HG02981 (cell line): ENCODE results near the gene COPG2.

Source experiments
- ATAC-seq: cut with Tn5 transposase; IDR thresholded peaks from one replicate; pipeline ENCODE4 v1.9.1; 2021; ENCODE audit warnings: mild to moderate bottlenecking, moderate library complexity; ENCODE audit not compliant: unreplicated experiment

COPG2 gene

DNA sequence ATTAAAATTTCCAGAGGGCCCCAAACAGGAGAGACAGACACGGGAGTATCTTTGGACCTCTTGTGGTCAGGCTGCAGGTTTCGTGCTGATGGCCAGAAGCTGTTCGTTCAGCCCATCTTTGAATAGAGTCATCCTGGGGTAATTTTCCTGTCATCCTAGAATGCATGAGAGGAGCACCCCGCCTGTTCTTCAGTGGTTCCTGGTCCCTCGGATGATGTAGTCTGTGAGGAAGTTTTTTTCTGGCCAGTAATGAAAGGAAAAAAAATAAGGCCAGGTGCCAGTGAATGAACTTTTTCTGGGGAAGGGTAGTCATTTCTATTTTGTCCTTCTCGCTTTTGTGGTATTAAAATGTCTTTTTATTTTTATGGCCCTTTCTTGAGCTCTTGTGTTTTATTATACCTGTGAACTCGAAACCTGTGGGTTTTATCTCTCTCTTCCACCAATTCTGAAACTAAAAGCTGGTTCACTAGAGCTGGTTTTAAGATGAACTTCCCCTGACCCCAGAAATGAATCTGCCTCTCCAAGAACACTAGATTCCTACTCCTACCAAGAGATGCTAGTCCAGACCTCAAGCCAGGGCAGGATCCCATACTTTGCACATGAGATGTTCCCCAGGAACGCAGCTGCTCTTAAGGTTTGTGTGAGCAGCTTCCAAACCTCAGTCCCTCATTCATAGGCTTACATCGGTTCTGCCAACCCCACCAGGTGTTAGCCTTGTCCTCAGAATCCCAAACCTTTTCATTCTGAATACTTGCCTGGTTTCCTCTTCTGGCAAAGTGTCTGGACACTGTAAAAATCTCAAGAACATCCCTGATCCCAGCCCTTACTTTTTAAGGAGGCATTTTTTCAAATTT is 192.0 kb downstream of the COPG2 start:
- peak; percentile 83 for ATAC-seq

DNA sequence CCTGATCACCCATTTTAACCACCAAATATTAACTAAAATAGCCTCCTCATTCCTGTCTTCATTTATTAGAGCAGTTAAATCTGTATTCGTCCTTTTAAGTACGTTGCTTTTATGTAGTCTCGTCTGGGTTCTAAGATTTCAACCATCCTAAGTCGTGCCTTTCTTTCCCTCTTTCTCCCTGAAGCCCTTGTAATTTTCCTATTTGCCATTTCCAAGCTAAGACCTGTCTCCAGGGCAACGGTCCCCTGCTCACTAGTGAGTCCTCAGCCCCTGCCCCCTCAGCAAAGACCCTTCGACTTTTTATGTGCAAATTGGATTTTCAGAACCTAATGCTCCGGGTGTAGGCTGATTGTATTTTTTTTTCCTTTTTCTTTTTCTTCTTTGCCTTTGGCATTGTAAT is 192.8 kb downstream of the COPG2 start:
- ATAC-seq, result no peak

DNA sequence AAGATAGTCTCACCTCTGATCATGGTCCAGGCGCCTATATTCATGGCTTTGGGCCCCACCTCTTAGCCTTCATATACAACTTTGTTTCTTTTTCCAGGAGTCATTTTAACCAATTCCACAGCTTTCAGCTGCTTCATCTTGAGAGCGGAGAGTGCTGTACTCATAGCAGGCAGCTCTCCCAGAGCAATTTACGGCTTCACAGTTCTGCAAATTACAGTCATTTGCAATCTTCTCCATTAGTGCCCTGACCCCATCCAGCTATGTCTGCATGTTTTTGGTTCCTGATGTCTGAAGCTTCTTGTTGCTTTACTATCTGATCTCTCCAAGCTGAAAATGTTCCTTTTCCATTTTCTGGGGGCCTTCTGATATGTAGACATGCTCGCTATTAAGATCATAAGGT is 194.7 kb downstream of the COPG2 start:
- no peak for ATAC-seq

DNA sequence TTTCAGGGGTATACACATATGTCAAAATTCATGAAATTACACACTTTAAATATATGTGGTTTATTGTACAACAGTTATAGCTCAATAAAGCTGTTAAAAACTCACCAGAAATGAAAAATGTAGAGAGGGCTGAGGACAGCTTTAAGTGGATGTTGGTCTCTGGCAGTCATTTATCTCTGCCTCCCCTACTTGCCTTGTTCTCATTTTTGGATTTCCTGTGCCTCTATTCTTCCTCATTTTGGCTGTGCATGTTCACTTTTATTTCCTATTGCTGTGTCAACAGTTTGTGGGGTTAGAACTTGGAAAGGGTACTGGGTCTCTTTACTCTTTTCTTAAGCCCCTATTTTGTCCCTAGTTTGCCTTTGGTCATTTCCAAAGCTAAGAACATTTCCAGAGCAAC is 195.3 kb downstream of the COPG2 start:
- no peak for ATAC-seq

DNA sequence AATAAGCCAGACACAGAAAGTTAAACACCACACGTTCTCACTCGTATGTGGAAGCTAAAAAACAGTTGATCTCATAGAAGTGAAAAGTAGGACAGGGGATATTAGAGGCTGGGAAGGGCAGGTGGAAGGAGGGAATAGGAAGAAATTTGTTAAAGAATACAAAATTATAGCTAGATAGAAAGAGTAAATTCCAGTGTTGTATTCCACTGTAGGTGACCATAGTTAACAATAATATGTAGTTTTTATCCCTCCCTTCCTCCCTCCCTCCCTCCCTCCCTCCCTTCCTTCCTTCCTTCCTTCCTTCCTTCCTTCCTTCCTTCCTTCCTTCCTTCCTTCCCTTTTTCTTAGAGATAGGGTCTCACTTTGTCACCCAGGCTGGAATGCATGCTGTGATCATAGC is 196.6 kb downstream of the COPG2 start:
- no peak for ATAC-seq

DNA sequence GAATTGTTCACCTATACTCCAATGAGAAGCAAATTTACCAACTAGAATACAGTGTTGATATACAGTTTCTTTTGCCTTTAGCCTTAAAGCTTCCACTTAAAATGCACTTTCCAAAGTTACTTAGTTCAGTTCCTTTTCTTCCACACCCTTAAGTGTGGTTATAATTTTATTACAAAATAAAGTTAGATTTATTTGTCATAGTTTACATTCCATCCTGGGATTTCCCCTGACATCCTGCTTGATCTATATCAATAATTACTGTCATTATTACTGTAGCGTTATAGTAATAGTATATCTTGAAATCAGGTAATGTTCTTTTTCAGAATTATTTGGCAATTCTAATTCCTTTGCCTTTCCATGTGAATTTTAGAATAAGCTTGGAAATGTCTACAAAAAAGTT is 199.9 kb downstream of the COPG2 start:
- ATAC-seq, result no peak

DNA sequence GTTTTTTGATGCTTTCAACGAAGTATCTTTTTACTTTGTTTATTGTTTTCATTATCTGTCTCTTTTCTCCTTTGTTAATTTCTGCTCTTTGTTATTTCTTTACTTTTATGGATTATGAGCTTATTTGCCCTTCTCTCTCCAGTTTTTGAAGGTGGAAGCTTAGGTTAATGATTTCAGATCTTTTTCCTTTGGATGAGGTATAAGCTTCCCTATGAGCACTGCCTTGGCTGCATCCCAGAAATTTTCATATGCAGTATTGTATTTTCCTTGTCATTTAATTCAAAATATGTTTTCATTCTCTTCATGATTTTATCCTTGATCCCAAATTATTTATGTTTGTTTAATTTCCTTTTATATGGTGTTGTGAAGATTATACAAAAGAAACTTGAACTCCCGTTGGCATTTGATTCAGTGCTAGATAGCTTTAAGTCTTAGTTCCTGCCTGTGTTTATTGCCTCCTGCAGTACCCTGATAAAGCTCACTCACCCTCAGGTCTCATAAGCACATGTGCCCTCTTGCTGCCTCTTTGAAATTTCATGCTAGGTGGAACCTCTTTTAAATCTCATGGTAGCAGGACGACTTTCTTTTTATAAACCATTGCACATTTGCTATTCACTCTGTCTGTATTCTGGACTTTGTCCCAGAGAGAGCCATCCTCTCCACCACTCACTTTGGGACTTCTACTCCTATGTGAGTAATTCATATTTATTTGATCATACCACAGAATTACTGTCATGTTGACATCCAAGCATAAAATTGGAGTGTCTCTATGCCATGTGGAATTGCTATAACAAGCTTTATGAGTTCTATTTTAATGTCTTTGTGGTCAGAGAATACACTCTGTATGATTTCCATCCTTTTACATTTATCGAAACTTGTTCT is 204.8 kb downstream of the COPG2 start:
- ATAC-seq, result no peak

DNA sequence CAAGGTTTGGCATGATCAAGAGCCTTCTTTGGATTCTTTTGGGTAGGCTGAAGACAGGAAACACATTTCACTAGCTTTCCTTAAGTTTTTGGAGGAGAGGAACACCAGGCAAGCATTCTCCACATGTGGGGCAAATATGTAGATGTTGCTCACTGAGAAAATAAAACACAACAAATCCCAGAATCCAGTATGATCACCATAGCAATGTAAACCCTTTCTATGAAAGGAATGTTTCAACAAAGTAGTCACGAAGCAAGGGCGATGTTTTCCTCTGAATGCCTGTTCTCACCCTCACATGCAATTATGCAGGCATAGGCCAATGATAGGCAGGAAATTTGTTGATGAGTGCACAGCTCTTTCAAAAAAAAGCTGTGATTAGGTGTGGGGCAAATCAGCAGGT is 207.3 kb downstream of the COPG2 start:
- no peak for ATAC-seq

DNA sequence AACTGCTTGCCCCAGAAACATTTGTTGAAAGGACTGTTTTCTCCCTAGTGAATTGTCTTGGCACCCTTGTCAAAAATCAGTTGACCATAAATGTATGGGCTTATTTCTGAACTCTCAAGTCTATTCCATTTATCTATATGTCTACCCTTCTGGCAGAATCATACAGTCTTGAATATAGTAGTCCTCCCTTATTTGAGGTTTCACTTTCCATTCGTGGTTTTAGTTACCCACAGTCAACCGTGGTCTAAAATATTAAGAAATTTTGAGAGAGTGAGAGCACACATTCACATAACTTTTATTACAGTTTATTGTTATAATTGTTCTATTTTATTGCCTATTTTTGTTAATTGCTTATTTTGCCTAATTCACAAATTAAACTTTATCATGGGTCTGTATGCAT is 210.3 kb downstream of the COPG2 start:
- ATAC-seq, result no peak
